IMR-90 (cell line): ENCODE results near the gene MAFG. TPM values are rescaled to one million over a fixed set of nuclear protein-coding genes. Genes with fewer than 3 reads are reported as not detected.

Source experiments
- ATAC-seq: fragments of 200-7000 bp; cut with Tn5 transposase; 2 replicates; pipeline ENCODE4 v1.9.1; 2020; ENCODE audit warnings: low read depth, mild to moderate bottlenecking, moderate library complexity
- BruUV-seq: library from RNA; stranded (reverse); fragments of 400-500 nt; replicated peaks from 2 replicates; lab custom pipeline; 2021; lab: Mats Ljungman, UMichigan
- CTCF ChIA-PET: fragments of 300-600 bp; formaldehyde crosslinking; extraction: SDS; loops from one replicate; lab custom pipeline; 2021; ENCODE audit warnings: antibody characterized with exemption; lab: Yijun Ruan, JAX
- POLR2A ChIA-PET: fragments of 300-600 bp; sonication (Branson Sonifier 250); formaldehyde crosslinking; loops from one replicate; lab custom pipeline; 2022; ENCODE audit warnings: antibody characterized with exemption; ENCODE audit not compliant: unreplicated experiment; lab: Charles Lee
- DNase-seq: peaks from one replicate; pipeline ENCODE4 v3.0.0; 2013
- H2AFZ ChIP-seq: replicated peaks from 2 replicates; pipeline ENCODE3; 2013; ENCODE audit warnings: low read length, mild to moderate bottlenecking; ENCODE audit not compliant: poor library complexity
- H2AK5ac ChIP-seq: 2 replicates; pipeline ENCODE4 v1.6.1; 2013; ENCODE audit warnings: low read depth, low read length, inconsistent platforms
- H2AK9ac ChIP-seq: replicated peaks from 2 replicates; pipeline ENCODE3; 2013; ENCODE audit warnings: mild to moderate bottlenecking, low read depth, low read length, moderate library complexity; ENCODE audit not compliant: poor library complexity
- H2BK120ac ChIP-seq: 2 replicates; pipeline ENCODE4 v1.6.1; 2013; ENCODE audit warnings: low read depth, low read length, inconsistent platforms
- H2BK15ac ChIP-seq: 3 replicates; pipeline ENCODE4 v1.6.1; 2013; ENCODE audit warnings: low read depth, low read length, inconsistent platforms
- H2BK20ac ChIP-seq: 2 replicates; pipeline ENCODE4 v1.6.1; 2013; ENCODE audit warnings: low read depth, mild to moderate bottlenecking, inconsistent platforms, low read length, moderate library complexity
- H2BK5ac ChIP-seq: 2 replicates; pipeline ENCODE4 v1.6.1; 2013; ENCODE audit warnings: mild to moderate bottlenecking, low read depth, low read length, inconsistent platforms; ENCODE audit not compliant: poor library complexity, severe bottlenecking
- H3K14ac ChIP-seq: replicated peaks from 2 replicates; pipeline ENCODE4 v1.6.1; 2013; ENCODE audit warnings: low read depth, low read length, inconsistent platforms
- H3K18ac ChIP-seq: 2 replicates; pipeline ENCODE4 v1.6.1; 2013; ENCODE audit warnings: low read depth, low read length, control low read depth
- H3K23ac ChIP-seq: 2 replicates; pipeline ENCODE4 v1.6.1; 2013; ENCODE audit warnings: low read depth, low read length, inconsistent platforms
- H3K27ac ChIP-seq: 2 replicates; pipeline ENCODE4 v1.5.1; 2013; ENCODE audit warnings: mild to moderate bottlenecking, control low read depth, low read length; ENCODE audit not compliant: insufficient read depth
- H3K27me3 ChIP-seq: 2 replicates; pipeline ENCODE4 v1.6.1; 2013; ENCODE audit warnings: low read length; ENCODE audit not compliant: control insufficient read depth, insufficient read depth
- H3K36me3 ChIP-seq: 2 replicates; pipeline ENCODE4 v1.6.1; 2013; ENCODE audit warnings: low read length, mixed read lengths; ENCODE audit not compliant: control insufficient read depth, insufficient read depth
- H3K4ac ChIP-seq: 2 replicates; pipeline ENCODE4 v1.6.1; 2013; ENCODE audit warnings: low read depth, low read length, inconsistent platforms
- H3K4me1 ChIP-seq: 2 replicates; pipeline ENCODE4 v1.6.1; 2013; ENCODE audit warnings: low read length, mixed read lengths; ENCODE audit not compliant: control insufficient read depth, insufficient read depth
- H3K4me2 ChIP-seq: 2 replicates; pipeline ENCODE4 v1.6.1; 2013; ENCODE audit warnings: low read depth, mild to moderate bottlenecking, control low read depth, low read length, moderate library complexity
- H3K4me3 ChIP-seq: 2 replicates; pipeline ENCODE4 v1.5.1; 2013; ENCODE audit warnings: low read depth, mild to moderate bottlenecking, control low read depth, low read length, moderate library complexity; ENCODE audit not compliant: insufficient read depth
- H3K56ac ChIP-seq: 2 replicates; pipeline ENCODE4 v1.6.1; 2013; ENCODE audit warnings: low read length, inconsistent platforms; ENCODE audit not compliant: insufficient read depth; ENCODE audit errors: extremely low read depth
- H3K79me1 ChIP-seq, 2 experiments: 2 replicates each; pipeline ENCODE4 v1.6.1; 2013; ENCODE audit warnings: low read length in 2 of 2, inconsistent platforms in 1 of 2, low read depth in 1 of 2
- H3K9ac ChIP-seq: 2 replicates; pipeline ENCODE4 v1.6.1; 2013; ENCODE audit warnings: low read depth, low read length, control low read depth
- H3K9me1 ChIP-seq: 2 replicates; pipeline ENCODE4 v1.6.1; 2013; ENCODE audit warnings: low read length, inconsistent platforms; ENCODE audit not compliant: insufficient read depth
- H3K9me3 ChIP-seq: 2 replicates; pipeline ENCODE4 v1.6.1; 2013; ENCODE audit warnings: low read length; ENCODE audit not compliant: control insufficient read depth, insufficient read depth
- H4K20me1 ChIP-seq: 2 replicates; pipeline ENCODE4 v1.6.1; 2013; ENCODE audit warnings: low read length, inconsistent platforms; ENCODE audit not compliant: insufficient read depth
- H4K5ac ChIP-seq: 2 replicates; pipeline ENCODE4 v1.6.1; 2013; ENCODE audit warnings: mild to moderate bottlenecking, low read depth, low read length, control low read depth
- H4K8ac ChIP-seq, 2 experiments: 2 replicates each; pipeline ENCODE4 v1.6.1; 2013; ENCODE audit warnings: low read depth in 2 of 2, low read length in 2 of 2, control low read depth in 1 of 2, inconsistent platforms in 1 of 2
- H4K91ac ChIP-seq: 2 replicates; pipeline ENCODE4 v1.6.1; 2013; ENCODE audit warnings: low read depth, low read length, inconsistent platforms; ENCODE audit not compliant: insufficient read depth
- BHLHE40 ChIP-seq: fragments of 150-350 bp; IDR thresholded peaks from 2 replicates; pipeline ENCODE4 v1.6.1; 2016; ENCODE audit warnings: mild to moderate bottlenecking, low read depth, low read length
- CHD1 ChIP-seq: IDR thresholded peaks from 2 replicates; pipeline ENCODE4 v1.6.1; 2012; ENCODE audit warnings: low read depth, low read length, improper control_type of control experiment
- CTCF ChIP-seq: conservative IDR thresholded peaks from 2 replicates; pipeline ENCODE4 v1.5.1; 2012; ENCODE audit warnings: mild to moderate bottlenecking, low read depth, low read length, improper control_type of control experiment
- ELK1 ChIP-seq: fragments of 150-350 bp; IDR thresholded peaks from 2 replicates; pipeline ENCODE4 v1.6.1; 2016; ENCODE audit warnings: low read depth, mild to moderate bottlenecking, low read length, moderate library complexity, borderline replicate concordance
- FOS ChIP-seq: fragments of 150-350 bp; IDR thresholded peaks from 2 replicates; pipeline ENCODE4 v1.6.1; 2016; ENCODE audit warnings: low read depth, low read length
- MAFK ChIP-seq: IDR thresholded peaks from 2 replicates; pipeline ENCODE4 v1.6.1; 2012; ENCODE audit warnings: low read depth, low read length, improper control_type of control experiment
- MAZ ChIP-seq: IDR thresholded peaks from 2 replicates; pipeline ENCODE4 v1.6.1; 2012; ENCODE audit warnings: low read depth, mild to moderate bottlenecking, low read length, improper control_type of control experiment, moderate library complexity, borderline replicate concordance
- NFE2L2 ChIP-seq: fragments of 150-350 bp; IDR thresholded peaks from 2 replicates; pipeline ENCODE4 v1.6.1; 2016; ENCODE audit warnings: low read depth, mild to moderate bottlenecking, low read length
- RCOR1 ChIP-seq: IDR thresholded peaks from 2 replicates; pipeline ENCODE4 v1.6.1; 2012; ENCODE audit warnings: mild to moderate bottlenecking, low read length, improper control_type of control experiment; ENCODE audit not compliant: insufficient replicate concordance
- RFX5 ChIP-seq: IDR thresholded peaks from 2 replicates; pipeline ENCODE4 v1.8.0; 2012; ENCODE audit warnings: low read depth, mild to moderate bottlenecking, low read length, moderate library complexity
- USF2 ChIP-seq: fragments of 150-350 bp; IDR thresholded peaks from 2 replicates; pipeline ENCODE4 v1.6.1; 2017; ENCODE audit warnings: mild to moderate bottlenecking, antibody characterized with exemption, low read length, low read depth
- WGBS, 2 experiments: methylation state at CpG; one replicate each; pipeline versions ENCODE4 v1.1.5 to v1.1.7; 2013; ENCODE audit warnings: missing lambda C conversion rate in 2 of 2; ENCODE audit not compliant: insufficient read length in 1 of 2; ENCODE audit errors: extremely low coverage in 2 of 2; 5-methylcytosine and 5-hydroxymethylcytosine counted together
- dilution Hi-C: fragments of 300-500 bp; cut with HindIII; formaldehyde crosslinking; loops from one replicate; pipeline ENCODE4 v1.14.3; 2018; ENCODE audit warnings: low sequenced_read_pairs; ENCODE audit not compliant: unreplicated experiment
- in situ Hi-C: fragments of 300-500 bp; cut with MboI; formaldehyde crosslinking; loops from 3 replicates; pipeline ENCODE4 v1.14.3; 2019; ENCODE audit warnings: low sequenced_read_pairs, inconsistent platforms, mixed read lengths
- intact Hi-C: fragments of 100-400 bp; cut with micrococcal nuclease; formaldehyde crosslinking; loops from 2 replicates; pipeline ENCODE4 v1.10.0; 2022
- polyA plus RNA-seq, 3 experiments: library from polyadenylated mRNA; depleted of rRNA; stranded (reverse); fragments of >200 nt; gene quantifications; 2 replicates each; pipeline ENCODE4 v1.2.3, GENCODE V29; 2012; ENCODE audit warnings: low replicate concordance in 1 of 3
- total RNA-seq: library from RNA; depleted of rRNA; stranded (reverse); fragments of >200 nt; gene quantifications from 2 replicates; pipeline ENCODE4 v1.2.3, GENCODE V29; 2012

The MAFG gene
- total and polyA plus RNA-seq, 2 of the 4 experiments (the other 2 are of a cell fraction), result 6.1 to 15.4 TPM

GRCh38 chr17:81891303-81891552 is 36.3 kb downstream of the MAFG start:
- ChIA-PET POLR2A (no interaction called here), CTCF (no interaction called here)
- Histone ChIP-seq H4K8ac (peak overlapping the region in 1 of 2 experiments; percentile 69; a peak in 2 of 4 replicates), H2AFZ (peak overlapping the region; percentile 96), H4K5ac (no peak overlapping the region), H2BK5ac (peak overlapping the region; percentile 23), H3K4me3 (peak overlapping the region; percentile 97), H3K14ac (no peak overlapping the region), H3K9me1 (0 out of 2 replicates have a peak, but pooled peaks cover 4% of the 10 kb centered on the region), H2BK20ac (no peak overlapping the region), H3K36me3 (peaks cover 50% of the 10 kb centered on the region), H2AK9ac (no peak overlapping the region), H3K23ac (no peak overlapping the region), H3K4ac (no peak overlapping the region), H3K18ac (no peak overlapping the region), H2BK120ac (no peak overlapping the region), H3K79me1 (peaks cover 36 to 69% of the 10 kb centered on the region in 2 experiments), H4K91ac (no peak overlapping the region), H3K27me3 (no peaks in the 10 kb centered on the region), H3K4me2 (no peak overlapping the region), H3K27ac (peak overlapping the region; percentile 75; the same call in 1 of the 2 replicates), H2AK5ac (no peak overlapping the region), H3K4me1 (peaks cover 4% of the 10 kb centered on the region; the same call in 1 of the 2 replicates), H4K20me1 (peaks cover 14% of the 10 kb centered on the region), H2BK15ac (no peak overlapping the region), H3K9me3 (no peaks in the 10 kb centered on the region), H3K56ac (no peak overlapping the region), H3K9ac (no peak overlapping the region; the same call in 1 of the 2 replicates)
- ATAC-seq, result peak; percentile 9
- intact Hi-C loops, result no loop called here
- TF ChIP-seq CTCF, result no peak
- no peak for TF ChIP-seq NFE2L2
- TF ChIP-seq BHLHE40, result no peak
- no peak for TF ChIP-seq ELK1
- TF ChIP-seq FOS, result no peak
- TF ChIP-seq RFX5, result no peak
- no peak for TF ChIP-seq CHD1
- TF ChIP-seq MAZ, result no peak
- no peak for TF ChIP-seq USF2
- TF ChIP-seq MAFK, result no peak
- no peak for TF ChIP-seq RCOR1
- dilution Hi-C loops, result no loop called here
- DNase-seq, result no peak
- WGBS, 2 experiments, result 0% methylated on average over 32 of the region's 40 CpGs; no CpG with 5 or more reads in 1 of the 2 experiments
- in situ Hi-C loops, result no loop called here
- no TSS peak for BruUV-seq
